SJSA1 (cell line): ENCODE results near the gene SCOC. TPM values are rescaled to one million over a fixed set of nuclear protein-coding genes. Genes with fewer than 3 reads are reported as not detected.
A peak's percentile ranks its signal among the peaks of the same experiment; 100 is the strongest.

Experiments
- DNase-seq, 2 experiments: peaks; one replicate each; pipeline ENCODE4 v3.0.0-alpha.2; 2015 to 2020; ENCODE audit warnings: low spot score in 2 of 2, low read depth in 1 of 2
- H3K27ac ChIP-seq: fragments of 250-450 bp; sonication (Bioruptor Pico); 2 replicates; pipeline ENCODE4 v1.5.1; 2020; ENCODE audit warnings: mild to moderate bottlenecking, moderate library complexity
- H3K27me3 ChIP-seq: fragments of 250-450 bp; sonication (Bioruptor Pico); replicated peaks from 2 replicates; pipeline ENCODE4 v1.5.1; 2020; ENCODE audit warnings: mild to moderate bottlenecking, moderate library complexity
- H3K36me3 ChIP-seq: fragments of 250-450 bp; sonication (Bioruptor Pico); 2 replicates; pipeline ENCODE4 v1.5.1; 2020; ENCODE audit warnings: mild to moderate bottlenecking
- H3K4me1 ChIP-seq: fragments of 250-450 bp; sonication (Bioruptor Pico); replicated peaks from 2 replicates; pipeline ENCODE4 v1.6.1; 2021; ENCODE audit warnings: mild to moderate bottlenecking
- H3K4me3 ChIP-seq: fragments of 250-450 bp; sonication (Bioruptor Pico); 2 replicates; pipeline ENCODE4 v1.5.1; 2020; ENCODE audit warnings: mild to moderate bottlenecking
- H3K9me3 ChIP-seq: fragments of 250-450 bp; sonication (Bioruptor Pico); replicated peaks from 2 replicates; pipeline ENCODE4 v1.5.1; 2020; ENCODE audit warnings: mild to moderate bottlenecking
- total RNA-seq: library from RNA; depleted of rRNA; stranded (reverse); fragments of >200 nt; shearing (Covaris generic); gene quantifications from 2 replicates; pipeline ENCODE4 v1.2.3, GENCODE V29; 2014

The SCOC gene
- total RNA-seq, 1 experiment from 2014 or later, result 143 TPM

DNA sequence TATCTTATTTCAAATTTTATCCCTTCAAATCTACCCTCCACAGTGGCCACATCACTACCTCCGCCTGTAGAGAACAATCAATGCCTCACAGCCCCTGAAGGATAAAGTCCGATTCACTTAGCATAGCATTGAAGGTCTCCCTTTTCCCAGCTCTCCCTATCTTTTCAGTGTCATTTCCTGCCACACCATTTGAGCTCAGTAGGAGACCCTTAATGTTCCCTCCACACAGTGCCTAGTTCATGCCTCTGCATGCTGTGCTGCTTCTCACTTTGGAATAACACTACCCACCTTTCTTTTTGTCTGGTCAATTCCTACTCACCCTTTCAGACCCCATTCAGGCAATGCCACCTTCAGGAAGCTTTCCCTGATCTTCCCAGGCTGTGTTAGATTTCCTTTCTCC, 23.6 kb upstream of the SCOC start:
- H3K27ac ChIP-seq, result no peak overlapping the region
- no peaks in the 10 kb centered on the region for H3K4me1 ChIP-seq
- H3K27me3 ChIP-seq, result peaks cover 12% of the 10 kb centered on the region; the same call in 1 of the 2 replicates
- H3K36me3 ChIP-seq, result no peaks in the 10 kb centered on the region
- no peak overlapping the region for H3K4me3 ChIP-seq
- H3K9me3 ChIP-seq, result no peaks in the 10 kb centered on the region
- DNase-seq, result no peak

DNA sequence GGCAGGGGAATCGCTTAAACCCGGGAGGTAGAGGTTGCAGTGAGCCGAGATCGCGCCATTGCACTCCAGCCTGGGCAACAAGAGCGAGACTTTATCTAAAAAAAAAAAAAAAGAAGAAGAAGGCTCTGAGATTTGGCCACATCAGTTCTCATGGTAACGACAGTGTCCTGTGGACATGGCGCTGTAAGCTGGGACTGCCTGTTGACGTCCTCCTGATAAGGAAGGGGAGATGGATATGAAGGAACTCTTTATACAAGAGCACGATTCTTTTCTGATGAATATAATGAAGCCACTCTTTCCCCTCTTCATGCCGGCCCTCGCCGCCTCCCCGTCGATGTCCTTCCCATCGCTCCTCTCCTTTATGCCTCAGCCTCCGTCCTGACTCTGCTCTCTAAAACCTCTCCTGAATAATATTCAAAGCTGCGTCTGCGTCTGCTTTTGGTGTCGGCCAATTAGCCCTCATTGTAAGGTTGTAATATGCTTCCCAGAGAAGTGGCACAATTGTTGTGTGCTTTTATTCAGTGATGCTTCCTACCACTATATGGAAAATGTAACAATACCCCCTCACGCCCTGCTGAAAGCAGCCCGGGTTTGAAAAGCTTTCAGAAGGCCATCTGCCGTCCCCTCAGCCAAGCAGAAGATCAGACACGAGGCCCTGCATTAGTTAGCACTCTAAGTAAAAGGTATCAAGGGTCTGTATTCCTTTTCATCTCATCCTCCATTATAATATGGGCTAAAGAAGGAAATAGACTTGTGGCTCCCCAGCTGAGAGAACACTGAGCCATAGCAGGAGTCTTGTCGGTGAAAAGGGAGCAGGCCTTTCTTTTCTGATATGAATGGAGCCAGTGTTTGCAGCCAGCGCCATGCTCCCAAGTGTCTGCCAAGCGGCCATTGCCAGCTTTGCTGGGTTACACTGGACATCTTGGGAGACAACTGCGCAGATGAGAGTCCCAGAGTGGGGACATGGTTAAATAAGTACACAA, 22.1 kb upstream of the SCOC start:
- Histone ChIP-seq H3K9me3 (no peaks in the 10 kb centered on the region), H3K36me3 (no peaks in the 10 kb centered on the region), H3K4me3 (no peak overlapping the region), H3K27me3 (peaks cover 12% of the 10 kb centered on the region), H3K4me1 (no peaks in the 10 kb centered on the region), H3K27ac (no peak overlapping the region)
- no peak for DNase-seq

DNA sequence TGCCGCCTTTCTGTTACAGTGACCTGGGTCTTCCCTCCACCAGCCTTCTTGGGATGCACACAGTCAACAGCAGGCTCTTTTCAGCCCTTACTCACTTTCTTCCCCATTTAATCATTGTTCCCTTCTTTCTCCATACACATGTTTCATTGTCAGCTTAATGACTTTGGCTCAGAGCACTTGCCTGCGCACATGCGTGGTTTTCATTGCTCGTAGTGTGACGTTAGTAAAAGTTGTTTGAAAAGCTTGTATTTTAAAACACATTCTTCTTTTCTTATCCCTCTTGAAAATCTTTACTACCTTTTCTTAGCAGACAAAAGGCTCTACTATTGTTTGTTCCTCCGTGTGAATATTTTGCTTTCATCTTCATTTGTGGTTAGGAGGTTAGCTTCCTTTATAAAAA, 19.7 kb upstream of the SCOC start:
- Histone ChIP-seq H3K36me3 (no peaks in the 10 kb centered on the region), H3K27me3 (peaks cover 7% of the 10 kb centered on the region), H3K27ac (no peak overlapping the region), H3K4me3 (no peak overlapping the region), H3K9me3 (no peaks in the 10 kb centered on the region), H3K4me1 (no peaks in the 10 kb centered on the region)
- DNase-seq, result peak in 1 of 2 experiments; percentile 15

DNA sequence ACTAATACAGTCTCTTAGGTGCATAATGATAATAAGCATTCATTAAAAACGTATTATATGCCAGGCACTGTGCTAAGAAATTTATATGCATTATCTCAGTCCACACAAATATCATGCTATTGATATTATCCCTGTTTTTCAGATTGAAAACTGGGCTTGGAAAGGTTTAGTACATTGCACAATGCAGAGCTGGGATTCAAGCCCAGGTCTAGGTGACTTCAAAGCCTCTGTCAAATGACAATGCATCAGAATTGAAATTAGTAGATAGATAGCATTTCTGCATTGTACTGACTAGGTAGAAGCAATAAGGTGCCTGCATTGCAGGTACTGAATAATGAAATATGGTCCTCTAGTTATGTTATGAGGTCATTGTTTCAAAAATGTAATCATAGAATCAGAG, 18.2 kb upstream of the SCOC start:
- no peaks in the 10 kb centered on the region for H3K36me3 ChIP-seq
- H3K4me3 ChIP-seq, result no peak overlapping the region
- peaks cover 4% of the 10 kb centered on the region for H3K27me3 ChIP-seq
- no peak for DNase-seq
- no peaks in the 10 kb centered on the region for H3K9me3 ChIP-seq
- H3K4me1 ChIP-seq, result no peaks in the 10 kb centered on the region
- H3K27ac ChIP-seq, result no peak overlapping the region

DNA sequence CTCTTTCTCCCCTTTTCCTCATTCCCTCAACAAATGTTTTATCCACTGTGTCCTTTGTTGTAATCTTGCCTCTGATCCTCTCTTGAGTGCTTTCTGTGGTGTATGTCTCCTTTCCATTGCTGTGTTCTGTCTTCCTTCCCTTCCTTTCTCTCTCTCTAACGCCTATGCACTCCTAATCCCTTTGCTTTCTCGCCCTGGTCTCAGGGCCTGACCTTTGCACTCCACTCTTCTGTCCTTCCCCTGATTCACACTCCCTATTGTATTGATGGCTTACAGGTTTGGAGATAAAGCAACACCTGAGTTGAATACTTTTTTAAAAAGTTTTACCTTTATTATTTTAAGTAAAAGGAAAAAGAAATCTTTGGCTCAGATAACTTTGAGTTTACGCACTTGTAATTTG, 15.6 kb upstream of the SCOC start:
- no peak overlapping the region for H3K4me3 ChIP-seq
- peaks cover 4% of the 10 kb centered on the region for H3K27me3 ChIP-seq
- no peaks in the 10 kb centered on the region for H3K36me3 ChIP-seq
- H3K9me3 ChIP-seq, result no peaks in the 10 kb centered on the region
- H3K27ac ChIP-seq, result no peak overlapping the region
- H3K4me1 ChIP-seq, result no peaks in the 10 kb centered on the region
- DNase-seq, result no peak

DNA sequence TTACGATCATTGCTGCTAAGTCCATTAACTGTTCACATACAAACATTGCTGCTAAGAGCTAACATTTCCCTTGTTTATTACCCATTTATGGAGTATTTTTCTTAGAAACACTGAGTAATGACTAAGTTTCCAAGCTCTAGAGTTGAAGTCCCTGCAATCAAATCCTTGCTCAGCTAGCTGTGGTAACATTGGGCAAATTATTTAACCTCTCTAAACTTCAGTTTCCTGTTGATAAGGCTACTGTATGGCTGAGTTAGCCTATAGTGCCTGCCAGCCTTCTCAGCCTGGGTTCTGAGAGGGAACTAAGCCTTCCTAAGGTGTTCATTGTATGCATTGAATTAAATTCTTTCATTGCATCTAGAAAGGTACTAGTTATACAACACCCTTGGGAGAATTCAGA, 15.2 kb upstream of the SCOC start:
- no peaks in the 10 kb centered on the region for H3K9me3 ChIP-seq
- H3K36me3 ChIP-seq, result no peaks in the 10 kb centered on the region
- H3K4me1 ChIP-seq, result no peaks in the 10 kb centered on the region
- H3K27ac ChIP-seq, result no peak overlapping the region
- no peak overlapping the region for H3K4me3 ChIP-seq
- DNase-seq, result no peak
- peaks cover 4% of the 10 kb centered on the region for H3K27me3 ChIP-seq

DNA sequence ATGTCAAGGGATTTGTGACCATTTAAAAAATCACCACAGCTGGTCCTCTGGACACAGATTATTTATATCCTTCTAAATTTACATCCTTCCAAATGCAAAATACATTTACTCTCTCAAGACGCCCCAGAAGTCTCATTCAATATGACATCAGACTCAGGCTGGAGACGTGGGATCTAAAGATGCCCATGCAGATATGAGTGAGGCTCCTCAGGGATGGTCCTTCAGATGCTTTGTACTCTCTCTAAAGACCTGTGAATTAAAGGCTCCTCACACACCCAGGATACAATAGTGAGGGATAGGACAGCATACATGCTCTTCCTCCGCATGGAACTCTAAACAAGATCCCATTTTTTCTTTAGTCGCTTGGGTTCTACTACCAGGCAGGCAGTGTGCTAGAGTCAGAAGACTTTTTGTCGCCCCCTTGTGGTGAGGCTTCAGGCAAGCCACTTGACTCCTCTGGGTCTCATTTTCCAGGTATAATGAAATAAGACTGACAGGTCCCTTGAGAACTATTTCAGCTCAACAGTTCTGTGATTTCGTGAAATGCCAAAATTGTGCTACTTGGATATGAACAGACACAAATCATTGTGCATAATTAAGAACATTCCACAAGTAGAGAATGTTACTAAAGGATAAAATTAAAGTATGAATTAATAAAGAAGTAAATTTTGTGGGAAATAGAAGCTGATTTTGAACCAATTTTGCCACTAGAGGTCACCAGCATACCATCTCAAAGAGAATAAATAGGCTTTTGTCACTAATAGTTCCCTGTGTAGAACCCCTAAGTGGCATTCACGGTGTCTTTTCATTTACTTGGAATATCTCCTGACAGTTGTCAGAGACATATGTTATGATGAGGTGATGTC, 13.7 kb upstream of the SCOC start:
- Histone ChIP-seq H3K9me3 (no peaks in the 10 kb centered on the region), H3K27ac (no peak overlapping the region), H3K27me3 (peaks cover 4% of the 10 kb centered on the region), H3K36me3 (no peaks in the 10 kb centered on the region), H3K4me1 (no peaks in the 10 kb centered on the region), H3K4me3 (no peak overlapping the region)
- peak; percentile 77 to 82 for DNase-seq

DNA sequence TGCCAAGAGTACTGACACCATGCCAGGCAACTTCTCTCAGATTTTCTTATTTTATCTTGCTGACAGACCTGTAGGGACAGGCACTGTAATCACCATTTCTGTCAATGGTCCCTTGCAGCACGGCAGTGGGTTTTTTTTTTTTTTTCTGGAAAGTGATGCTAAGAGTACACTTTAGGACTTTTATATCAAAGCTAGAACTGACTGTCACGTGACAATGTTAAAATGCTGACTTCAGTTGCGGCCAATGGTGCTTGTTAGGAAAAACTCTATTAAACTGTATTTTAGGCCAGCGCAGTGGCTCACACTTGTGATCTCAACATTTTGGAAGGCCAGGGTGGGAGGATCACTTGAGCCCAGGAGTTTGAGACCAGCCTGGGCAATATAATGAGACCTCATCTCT, 12.3 kb upstream of the SCOC start:
- Histone ChIP-seq H3K36me3 (no peaks in the 10 kb centered on the region), H3K9me3 (no peaks in the 10 kb centered on the region), H3K27me3 (peaks cover 4% of the 10 kb centered on the region), H3K4me3 (no peak overlapping the region), H3K4me1 (no peaks in the 10 kb centered on the region), H3K27ac (no peak overlapping the region)
- DNase-seq, result no peak

DNA sequence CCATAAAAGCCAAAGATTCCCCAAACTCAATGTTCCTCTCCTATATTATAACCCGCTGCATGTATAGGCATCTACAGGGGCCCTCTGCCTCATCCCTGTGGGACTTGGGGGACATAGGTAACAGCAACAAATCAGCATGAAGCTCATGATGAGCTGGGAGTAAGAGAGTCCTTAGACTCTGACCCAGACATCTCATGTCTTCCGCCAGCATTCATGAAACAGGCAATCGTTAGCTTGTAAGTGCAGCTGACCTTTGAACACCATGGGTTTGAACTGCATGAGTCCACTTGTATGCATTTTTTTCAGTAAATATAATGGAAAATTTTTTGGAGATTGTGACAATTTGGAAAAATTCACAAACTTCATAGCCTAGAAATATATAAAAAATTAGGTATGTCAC, 10.4 kb upstream of the SCOC start:
- Histone ChIP-seq H3K9me3 (no peaks in the 10 kb centered on the region), H3K4me3 (no peak overlapping the region), H3K27ac (no peak overlapping the region), H3K27me3 (peaks cover 4% of the 10 kb centered on the region), H3K36me3 (no peaks in the 10 kb centered on the region), H3K4me1 (peaks cover 8% of the 10 kb centered on the region)
- no peak for DNase-seq

DNA sequence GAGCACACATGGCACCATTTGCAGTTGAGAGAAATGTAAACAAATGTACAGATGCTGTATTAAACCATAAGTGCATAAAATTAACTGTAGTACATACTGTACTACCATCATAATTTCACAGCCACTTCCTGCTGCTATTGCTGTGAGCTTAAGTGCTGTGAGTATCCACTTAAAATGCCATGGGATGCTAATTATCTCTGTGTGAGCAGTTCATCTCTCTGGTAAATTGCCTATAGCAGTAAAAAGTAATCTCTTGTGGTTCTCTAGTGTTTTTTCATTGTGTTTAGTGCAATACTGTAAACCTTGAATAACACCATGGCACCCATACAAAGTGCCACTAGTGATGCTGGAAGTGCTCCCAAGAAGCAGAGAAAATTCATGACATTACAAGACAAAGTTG, 9.9 kb upstream of the SCOC start:
- no peaks in the 10 kb centered on the region for H3K36me3 ChIP-seq
- peaks cover 2% of the 10 kb centered on the region for H3K27me3 ChIP-seq

DNA sequence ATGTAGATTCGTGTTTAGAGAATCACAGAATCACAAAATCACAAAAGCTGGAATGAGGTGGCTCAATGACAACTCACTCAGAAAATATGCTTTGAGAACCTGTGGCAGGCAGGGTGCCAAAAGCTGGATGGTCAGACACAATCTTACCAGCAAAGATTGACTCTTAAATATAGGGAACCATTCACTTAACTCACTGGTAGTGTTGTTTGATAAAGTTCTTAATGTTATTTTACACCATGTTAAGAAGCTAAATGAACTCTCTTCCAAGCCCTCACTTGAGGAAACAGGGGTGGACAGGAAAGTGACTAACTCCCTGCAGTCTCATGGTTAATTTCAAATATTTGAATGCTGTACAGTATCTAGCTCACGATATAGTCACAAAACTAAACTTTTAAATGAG, 5.7 kb upstream of the SCOC start:
- no peak overlapping the region for H3K27ac ChIP-seq
- H3K9me3 ChIP-seq, result no peaks in the 10 kb centered on the region
- H3K4me3 ChIP-seq, result no peak overlapping the region
- H3K4me1 ChIP-seq, result peaks cover 9% of the 10 kb centered on the region
- H3K36me3 ChIP-seq, result no peaks in the 10 kb centered on the region
- H3K27me3 ChIP-seq, result no peaks in the 10 kb centered on the region
- DNase-seq, result peak; percentile 9 to 48

More for the DNA sequence above, 9.9 kb upstream of the SCOC start:
- H3K4me3 ChIP-seq, result no peak overlapping the region
- H3K9me3 ChIP-seq, result no peaks in the 10 kb centered on the region
- peaks cover 9% of the 10 kb centered on the region for H3K4me1 ChIP-seq
- H3K27ac ChIP-seq, result no peak overlapping the region
- no peak for DNase-seq

DNA sequence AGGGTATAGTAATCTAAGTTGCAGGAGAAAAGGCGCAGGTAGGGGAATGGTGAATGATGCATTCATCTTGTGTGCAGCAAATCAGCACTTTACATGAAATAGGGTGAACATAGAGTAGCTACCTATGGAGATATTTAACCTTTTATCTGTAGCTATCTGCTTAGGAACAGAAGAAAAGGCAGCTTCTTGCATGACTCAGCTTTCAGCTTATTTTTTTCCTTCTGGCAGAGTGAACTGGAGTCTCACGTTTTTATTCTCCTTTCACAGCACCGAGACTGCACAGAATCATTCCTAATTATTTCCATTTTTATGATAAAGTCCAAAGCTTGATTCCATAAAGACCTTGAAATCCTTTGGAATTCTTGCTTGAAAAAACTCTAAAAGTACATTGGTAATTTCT, 4.8 kb upstream of the SCOC start:
- peaks cover 9% of the 10 kb centered on the region for H3K4me1 ChIP-seq
- H3K27ac ChIP-seq, result no peak overlapping the region
- H3K4me3 ChIP-seq, result no peak overlapping the region
- H3K27me3 ChIP-seq, result no peaks in the 10 kb centered on the region
- H3K9me3 ChIP-seq, result no peaks in the 10 kb centered on the region
- peaks cover 2% of the 10 kb centered on the region; the same call in 1 of the 2 replicates for H3K36me3 ChIP-seq
- no peak for DNase-seq

DNA sequence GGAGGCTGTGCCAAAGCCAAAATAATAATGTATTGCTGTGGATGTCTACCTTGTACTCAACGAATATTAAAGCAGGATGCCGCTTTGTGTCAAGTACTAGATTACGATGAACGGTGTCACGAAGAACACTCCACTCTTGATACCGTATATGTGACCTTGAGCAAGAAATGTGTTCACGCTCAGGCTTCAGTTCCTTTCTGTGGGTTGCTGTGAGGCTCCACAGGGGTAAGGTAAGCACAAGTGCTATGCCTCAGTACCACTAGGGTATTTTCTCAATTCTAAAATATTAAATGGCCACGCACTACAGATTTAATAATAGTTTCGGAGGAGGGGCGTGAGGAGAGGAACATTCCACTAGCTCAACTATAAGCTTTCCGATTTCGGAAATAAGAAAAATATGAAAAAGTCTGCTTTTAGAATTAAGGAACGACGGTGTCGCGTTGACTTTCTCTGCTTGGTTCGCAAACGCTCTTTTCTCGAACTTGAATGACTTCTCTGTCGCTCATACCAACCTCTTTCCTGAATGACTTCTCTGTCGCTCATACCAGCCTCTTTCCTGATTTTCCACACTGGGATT, 607 bp upstream of the SCOC start:
- Histone ChIP-seq H3K36me3 (peaks cover 3% of the 10 kb centered on the region; the same call in 1 of the 2 replicates), H3K4me1 (peaks cover 10% of the 10 kb centered on the region), H3K27ac (no peak overlapping the region), H3K27me3 (no peaks in the 10 kb centered on the region), H3K9me3 (no peaks in the 10 kb centered on the region), H3K4me3 (peak overlapping the region; percentile 70)
- no peak for DNase-seq
